K562 (cell line): ENCODE data around the gene TACR1. TPM values are rescaled to one million over a fixed set of nuclear protein-coding genes. Genes with fewer than 3 reads are reported as not detected.

ENCODE experiments used
- ATAC-seq: fragments of 200-7000 bp; cut with Tn5 transposase; 3 replicates; pipeline ENCODE4 v1.9.1; 2020; ENCODE audit warnings: moderate library complexity
- BruUV-seq: library from RNA; stranded (reverse); fragments of 400-500 nt; replicated peaks from 2 replicates; lab custom pipeline; 2021; lab: Mats Ljungman, UMichigan
- CTCF ChIA-PET: fragments of 300-600 bp; formaldehyde crosslinking; extraction: SDS; loops from one replicate; lab custom pipeline; 2021; ENCODE audit warnings: low intra/inter-chr PET ratio; lab: Yijun Ruan, JAX
- POLR2A ChIA-PET: fragments of 300-600, 350-650 bp; sonication (Branson Sonifier 250); formaldehyde crosslinking; extraction: SDS; loops from one replicate; lab custom pipeline; 2021; ENCODE audit warnings: antibody characterized with exemption, inconsistent platforms; lab: Yijun Ruan, JAX
- DNase-seq, 4 experiments: peaks; one replicate each; pipeline versions ENCODE4 v3.0.0 to v3.0.0-alpha.2; 2011 to 2018; ENCODE audit warnings: low spot score in 3 of 4, mixed read lengths in 3 of 4; ENCODE audit errors: extremely low read depth in 1 of 4
- FAIRE-seq: peaks from 2 replicates; lab custom pipeline; 2011; peaks lifted over from hg19 to GRCh38; lab: Jason Lieb, UNC
- H2AFZ ChIP-seq: 2 replicates; pipeline ENCODE4 v1.6.0; 2011; ENCODE audit warnings: low read depth, low read length, control low read depth, inconsistent platforms
- H3K27ac ChIP-seq: fragments of 200-600 bp; 3 replicates; pipeline ENCODE4 v1.8.0; 2011; ENCODE audit warnings: low read depth, mild to moderate bottlenecking, control low read depth, inconsistent platforms, low read length, moderate library complexity, mixed read lengths; ENCODE audit errors: extremely low read depth
- H3K27me3 ChIP-seq, 2 experiments: fragments of 300-600 bp in 1 of 2; 2 replicates in 1 of 2; 3 replicates in 1 of 2; pipeline versions ENCODE4 v1.6.0 to v1.8.0; 2011; ENCODE audit warnings: inconsistent platforms in 2 of 2, low read length in 2 of 2, mild to moderate bottlenecking in 1 of 2, mixed read lengths in 1 of 2, moderate library complexity in 1 of 2; ENCODE audit not compliant: control insufficient read depth in 2 of 2, insufficient read depth in 2 of 2
- H3K36me3 ChIP-seq: fragments of 300-600 bp; 3 replicates; pipeline ENCODE4 v1.8.0; 2011; ENCODE audit warnings: mild to moderate bottlenecking, low read length, inconsistent platforms; ENCODE audit not compliant: control insufficient read depth, insufficient read depth
- H3K4me1 ChIP-seq, 2 experiments: fragments of 200-600 bp in 1 of 2; replicated peaks in 1 of 2; 2 replicates in 1 of 2; 3 replicates in 1 of 2; pipeline versions ENCODE4 v1.5.1 to v1.8.0; 2011; ENCODE audit warnings: inconsistent platforms in 2 of 2, low read length in 2 of 2, mild to moderate bottlenecking in 1 of 2, mixed read lengths in 1 of 2, moderate library complexity in 1 of 2; ENCODE audit not compliant: control insufficient read depth in 2 of 2, insufficient read depth in 2 of 2
- H3K4me2 ChIP-seq: 2 replicates; pipeline ENCODE4 v1.6.1; 2011; ENCODE audit warnings: low read length, control low read depth, inconsistent platforms, mixed read lengths; ENCODE audit not compliant: insufficient read depth
- H3K4me3 ChIP-seq: fragments of 200-600 bp; sonication (generic), shearing (Covaris generic); 2 replicates; pipeline ENCODE4 v1.5.1; 2016; ENCODE audit warnings: control low read depth, inconsistent platforms
- H3K79me2 ChIP-seq: fragments of 200-600 bp; 3 replicates; pipeline ENCODE4 v1.8.0; 2011; ENCODE audit warnings: low read length, inconsistent platforms; ENCODE audit not compliant: control insufficient read depth, insufficient read depth
- H3K9ac ChIP-seq, 2 experiments: 2 replicates each; pipeline versions ENCODE4 v1.6.0 to v1.6.1; 2011; ENCODE audit warnings: low read depth in 2 of 2, low read length in 2 of 2, control low read depth in 1 of 2, inconsistent platforms in 1 of 2, mild to moderate bottlenecking in 1 of 2, mixed read lengths in 1 of 2; ENCODE audit not compliant: insufficient read depth in 1 of 2
- H3K9me1 ChIP-seq: one replicate; pipeline ENCODE4 v1.6.0; 2011; ENCODE audit warnings: inconsistent platforms, mild to moderate bottlenecking, low read length, moderate library complexity; ENCODE audit not compliant: control insufficient read depth, insufficient read depth
- H3K9me3 ChIP-seq: replicated peaks from 2 replicates; pipeline ENCODE4 v1.5.1; 2011; ENCODE audit warnings: low read depth, low read length, inconsistent platforms; ENCODE audit not compliant: control insufficient read depth, insufficient read depth
- H4K20me1 ChIP-seq: replicated peaks from 2 replicates; pipeline ENCODE4 v1.6.1; 2011; ENCODE audit warnings: low read length, inconsistent platforms, mixed read lengths; ENCODE audit not compliant: control insufficient read depth, insufficient read depth
- CBFA2T3 ChIP-seq: fragments of 450-650 bp; IDR thresholded peaks from 2 replicates; pipeline ENCODE4 v1.6.1; 2017
- E2F1 ChIP-seq: sonication (generic); formaldehyde crosslinking; IDR thresholded peaks from 2 replicates; pipeline ENCODE4 v1.8.1; 2023; ENCODE audit warnings: mild to moderate bottlenecking, missing genetic modification reagents, moderate library complexity
- HEY1 ChIP-seq: fragments of 250-450 bp; sonication (Bioruptor Pico); IDR thresholded peaks from 2 replicates; pipeline ENCODE4 v1.5.0; 2020; ENCODE audit warnings: mild to moderate bottlenecking, moderate library complexity, borderline replicate concordance
- JUN ChIP-seq, 2 experiments: sonication (generic) in 1 of 2; formaldehyde crosslinking in 1 of 2; IDR thresholded peaks; 2 replicates each; pipeline versions ENCODE4 v1.6.1 to v1.8.0; 2012 to 2022; ENCODE audit warnings: borderline replicate concordance in 2 of 2, mild to moderate bottlenecking in 2 of 2, improper control_type of control experiment in 1 of 2, low read depth in 1 of 2, low read length in 1 of 2, missing genetic modification reagents in 1 of 2
- MCM3 ChIP-seq: fragments of 450-650 bp; IDR thresholded peaks from 2 replicates; pipeline ENCODE4 v1.6.1; 2016
- MNT ChIP-seq, 2 experiments: fragments of 450-650 bp; conservative IDR thresholded peaks; 2 replicates each; pipeline ENCODE4 v1.6.1; 2017; ENCODE audit warnings: mild to moderate bottlenecking in 2 of 2, moderate library complexity in 2 of 2
- SOX6 ChIP-seq: fragments of 450-650 bp; IDR thresholded peaks from 2 replicates; pipeline ENCODE4 v1.6.1; 2014; ENCODE audit warnings: mild to moderate bottlenecking
- STAT5B ChIP-seq: fragments of 250-450 bp; sonication (Bioruptor Pico); IDR thresholded peaks from 2 replicates; pipeline ENCODE4 v1.8.0; 2021; ENCODE audit warnings: mild to moderate bottlenecking, inconsistent platforms
- ZBTB5 ChIP-seq: fragments of 450-650 bp; IDR thresholded peaks from 2 replicates; pipeline ENCODE4 v1.6.1; 2017; ENCODE audit warnings: antibody characterized with exemption
- ZFP1 ChIP-seq: fragments of 450-650 bp; formaldehyde crosslinking; IDR thresholded peaks from 2 replicates; pipeline ENCODE4 v1.4.0; 2020; ENCODE audit warnings: mild to moderate bottlenecking, mixed read lengths
- WGBS: fragments of 100-300 bp; shearing (Covaris generic); methylation state at CpG from one replicate; pipeline ENCODE4 v1.1.6; 2016; ENCODE audit warnings: low coverage, mixed read lengths; ENCODE audit not compliant: insufficient coverage; ENCODE audit errors: missing lambda C conversion rate; 5-methylcytosine and 5-hydroxymethylcytosine counted together
- in situ Hi-C: fragments of 300-500 bp; cut with MboI; formaldehyde crosslinking; loops from 4 replicates; pipeline ENCODE4 v1.15.0; 2018; ENCODE audit warnings: inconsistent platforms, mixed read lengths
- intact Hi-C: fragments of 100-400 bp; cut with micrococcal nuclease; formaldehyde crosslinking; loops from 2 replicates; pipeline ENCODE4 v1.14.2; 2022
- polyA plus RNA-seq, 8 experiments: library from polyadenylated mRNA; depleted of rRNA in 4 of 8; stranded (reverse) in 5 of 8; unstranded in 3 of 8; fragments of >200 nt; fragmentation: Nextera tagmentation in 2 of 8; fragmentation: Illumina TruSeq in 1 of 8; extraction: Ambion mirVana in 2 of 8; extraction: Trizol in 1 of 8; gene quantifications; 2 replicates each; pipeline versions ENCODE4 v1.2.1 to v1.2.3, GENCODE V29; 2011 to 2014; ENCODE audit warnings: inconsistent platforms in 1 of 8, missing spikeins in 1 of 8
- total RNA-seq, 7 experiments: library from RNA; depleted of rRNA in 6 of 7; stranded (reverse); fragments of >200 nt in 6 of 7; fragmentation: Illumina TruSeq in 2 of 7; extraction: Trizol in 2 of 7; gene quantifications; 2 replicates each; pipeline versions ENCODE4 v1.2.1 to v1.2.3, GENCODE V29; 2011 to 2021; ENCODE audit warnings: low replicate concordance in 1 of 7

Gene TACR1
- total and polyA plus RNA-seq, 9 of the 15 experiments (the other 6 are each of a cell fraction or from before 2014, with no cell fraction given) = not detected

- ChIA-PET POLR2A (no interaction called here), CTCF (no interaction called here)
- no peak overlapping the region for H3K4me3 ChIP-seq
- no peaks in the 10 kb centered on the region for H4K20me1 ChIP-seq
- H3K9ac ChIP-seq = no peak overlapping the region
- no peak overlapping the region for H3K27ac ChIP-seq
- ATAC-seq (no peak), DNase-seq (no peak), FAIRE-seq (no peak)
- BruUV-seq = no TSS peak
- H2AFZ ChIP-seq = no peak overlapping the region
- no peaks in the 10 kb centered on the region for H3K36me3 ChIP-seq
- TF ChIP-seq SOX6 (no peak), ZFP1 (CRISPR knock-in tag) (no peak), MCM3 (no peak), HEY1 (no peak)
- H3K4me2 ChIP-seq = no peak overlapping the region
- in situ Hi-C loops (no loop called here), intact Hi-C loops (no loop called here)
- 0% methylated on average over 1 of the region's 1 CpG for WGBS
- no peaks in the 10 kb centered on the region for H3K9me3 ChIP-seq
- no peaks in the 10 kb centered on the region for H3K4me1 ChIP-seq
- H3K9me1 ChIP-seq = no peaks in the 10 kb centered on the region
- H3K79me2 ChIP-seq = no peaks in the 10 kb centered on the region
- peaks cover 0 to under 1% of the 10 kb centered on the region in 2 experiments; a peak in 1 of 5 replicates for H3K27me3 ChIP-seq
Observed at GRCh38 chr2:75130171-75130570, 69.1 kb downstream of the TACR1 start.

GRCh38 chr2:75123876-75124275, 75.4 kb downstream of the TACR1 start:
- Histone ChIP-seq H3K36me3 (no peaks in the 10 kb centered on the region), H3K9ac (no peak overlapping the region), H3K9me1 (no peaks in the 10 kb centered on the region), H3K27me3 (no peaks in the 10 kb centered on the region; a peak in 1 of 5 replicates), H3K4me2 (no peak overlapping the region), H3K4me1 (no peaks in the 10 kb centered on the region), H2AFZ (no peak overlapping the region), H3K27ac (no peak overlapping the region), H3K79me2 (no peaks in the 10 kb centered on the region), H4K20me1 (no peaks in the 10 kb centered on the region), H3K4me3 (no peak overlapping the region), H3K9me3 (no peaks in the 10 kb centered on the region)
- DNase-seq = no peak
- no peak for ATAC-seq
- intact Hi-C loops (no loop called here), in situ Hi-C loops (no loop called here)
- WGBS = 0% methylated on average over 6 of the region's 6 CpGs
- CTCF ChIA-PET = no interaction called here
- POLR2A ChIA-PET = interaction anchor here (1.0 kb wide), 1 partner anchor 10 kb away, joined by 3 read pairs; no protein-coding TSS in a partner anchor
- no peak for FAIRE-seq
- BruUV-seq = no TSS peak
- TF ChIP-seq STAT5B (CRISPR knock-in tag) = no peak
- TF ChIP-seq ZBTB5 = no peak
- TF ChIP-seq CBFA2T3 = no peak
- no peak for TF ChIP-seq JUN (IDR thresholded peaks at IDR 0.05; ENCODE audit: borderline replicate concordance, low read depth, low read length)
- no peak for TF ChIP-seq JUN (CRISPR knock-in tag; IDR thresholded peaks at IDR 0.05; ENCODE audit: borderline replicate concordance)
- TF ChIP-seq MNT (conservative IDR thresholded peaks at IDR 0.05) = no peak
- TF ChIP-seq E2F1 = no peak
